ENCODE data around the gene KRTAP5-11. TPM values are rescaled to one million over a fixed set of nuclear protein-coding genes. Genes with fewer than 3 reads are reported as not detected.
A peak's percentile ranks its signal among the peaks of the same experiment; 100 is the strongest.

KRTAP5-11 gene
- total and polyA plus RNA-seq, 2 of the 8 experiments (the other 6 are each of a cell fraction or from before 2014, with no cell fraction given), result not detected

GRCh38 chr11:71542879-71543777 lies 39.5 kb downstream of the KRTAP5-11 start:
- no peaks in the 10 kb centered on the region; a peak in 1 of 4 replicates for H3K9me3 ChIP-seq (ENCODE audit: insufficient read depth in 2 of 2, low read depth in 1 of 2, low read length in 1 of 2)
- H3K4me1 ChIP-seq (replicated peaks in 1 of 4; ENCODE audit: control insufficient read depth in 3 of 4, insufficient read depth in 4 of 4, low read length in 3 of 4), result no peaks in the 10 kb centered on the region; a peak in 1 of 7 replicates
- FAIRE-seq (no peak), DNase-seq (ENCODE audit: low read depth in 1 of 2, low spot score in 2 of 2) (no peak)
- H3K4me3 ChIP-seq (ENCODE audit: extremely low read depth in 1 of 4, insufficient read depth in 2 of 4, low read depth in 3 of 4, low read length in 4 of 4), result no peak overlapping the region
- ChIA-PET CTCF (ENCODE audit: partially characterized antibody) (interaction anchor here (0.6 to 5.6 kb wide), 3 partner anchors 20 to 447 kb away, joined by 3 to 28 read pairs (median 11); no protein-coding TSS in a partner anchor), POLR2A (ENCODE audit: partially characterized antibody) (no interaction called here)
- no peaks in the 10 kb centered on the region for H3K23me2 ChIP-seq (ENCODE audit: low read depth, low read length)
- no peak overlapping the region for H4K5ac ChIP-seq (ENCODE audit: insufficient read length, low read depth, low read length)
- no peak overlapping the region for H3K9ac ChIP-seq (replicated peaks in 1 of 4; ENCODE audit: extremely low read depth in 1 of 4, low read depth in 3 of 4, low read length in 3 of 4)
- H3K4ac ChIP-seq (replicated peaks; ENCODE audit: insufficient read length, low read depth, low read length), result no peak overlapping the region
- no peaks in the 10 kb centered on the region for H3K36me3 ChIP-seq (ENCODE audit: control insufficient read depth in 2 of 4, insufficient read depth in 4 of 4, low read length in 3 of 4)
- no peak overlapping the region for H2BK5ac ChIP-seq (ENCODE audit: low read depth, low read length)
- no peaks in the 10 kb centered on the region for H3K79me1 ChIP-seq (ENCODE audit: low read depth, low read length)
- H3K23ac ChIP-seq (ENCODE audit: insufficient read length), result no peak overlapping the region
- WGBS, 2 experiments (ENCODE audit: extremely low coverage in 1 of 2, insufficient coverage in 1 of 2, insufficient read length in 1 of 2, insufficient replicate concordance in 2 of 2, low coverage in 1 of 2, low lambda C conversion rate in 2 of 2, missing lambda C conversion rate in 1 of 2), result 86% methylated on average over 14 of the region's 15 CpGs; no CpG with 5 or more reads in 1 of the 2 experiments
- H3K4me2 ChIP-seq (ENCODE audit: insufficient read depth in 1 of 2, low read depth in 2 of 2, low read length in 2 of 2), result no peak overlapping the region
- H3K18ac ChIP-seq (ENCODE audit: extremely low read depth, low read length), result no peak overlapping the region
- H2AK5ac ChIP-seq (ENCODE audit: low read depth, low read length), result no peak overlapping the region
- no peak overlapping the region for H2BK15ac ChIP-seq (ENCODE audit: low read length)
- no peak overlapping the region; the same call in 1 of the 2 replicates for H2BK20ac ChIP-seq (ENCODE audit: low read length)
- H3K27ac ChIP-seq (ENCODE audit: low read depth, low read length), result no peak overlapping the region
- H2BK120ac ChIP-seq (replicated peaks; ENCODE audit: low read depth, low read length), result no peak overlapping the region
- H3K56ac ChIP-seq (replicated peaks; ENCODE audit: insufficient read length, low read depth, low read length), result no peak overlapping the region
- H4K20me1 ChIP-seq (replicated peaks in 1 of 2; ENCODE audit: control insufficient read depth in 1 of 2, insufficient read depth in 2 of 2, low read length in 2 of 2), result no peaks in the 10 kb centered on the region
- H3K14ac ChIP-seq (ENCODE audit: insufficient read length), result no peak overlapping the region
- no peak overlapping the region for H4K91ac ChIP-seq (replicated peaks; ENCODE audit: insufficient read length, low read length)
- H2BK12ac ChIP-seq (ENCODE audit: low read depth, low read length), result no peak overlapping the region
- no peak overlapping the region for H2AFZ ChIP-seq (ENCODE audit: low read length)
- H3K79me2 ChIP-seq (ENCODE audit: control insufficient read depth in 1 of 2, insufficient read depth in 2 of 2, low read length in 2 of 2), result no peaks in the 10 kb centered on the region
- H4K8ac ChIP-seq (ENCODE audit: extremely low read depth, insufficient read depth, low read length), result 0 out of 2 replicates have a peak overlapping the region, but pooled peaks have one; percentile 18
- no peaks in the 10 kb centered on the region for H3K27me3 ChIP-seq (replicated peaks in 1 of 4; ENCODE audit: control insufficient read depth in 3 of 4, extremely low read depth in 1 of 4, insufficient read depth in 3 of 4, low read length in 3 of 4)
- TF ChIP-seq BCL11A (IDR thresholded peaks at IDR 0.05; ENCODE audit: low read depth in 2 of 2, low read length in 2 of 2) (no peak), TEAD4 (IDR thresholded peaks at IDR 0.05; ENCODE audit: low read depth, low read length) (no peak), ZNF274 (IDR thresholded peaks at IDR 0.05; ENCODE audit: borderline replicate concordance, extremely low read depth, low read length) (no peak)

All from H1 (cell line).